ENCODE results near the gene DKK2.

DNA sequence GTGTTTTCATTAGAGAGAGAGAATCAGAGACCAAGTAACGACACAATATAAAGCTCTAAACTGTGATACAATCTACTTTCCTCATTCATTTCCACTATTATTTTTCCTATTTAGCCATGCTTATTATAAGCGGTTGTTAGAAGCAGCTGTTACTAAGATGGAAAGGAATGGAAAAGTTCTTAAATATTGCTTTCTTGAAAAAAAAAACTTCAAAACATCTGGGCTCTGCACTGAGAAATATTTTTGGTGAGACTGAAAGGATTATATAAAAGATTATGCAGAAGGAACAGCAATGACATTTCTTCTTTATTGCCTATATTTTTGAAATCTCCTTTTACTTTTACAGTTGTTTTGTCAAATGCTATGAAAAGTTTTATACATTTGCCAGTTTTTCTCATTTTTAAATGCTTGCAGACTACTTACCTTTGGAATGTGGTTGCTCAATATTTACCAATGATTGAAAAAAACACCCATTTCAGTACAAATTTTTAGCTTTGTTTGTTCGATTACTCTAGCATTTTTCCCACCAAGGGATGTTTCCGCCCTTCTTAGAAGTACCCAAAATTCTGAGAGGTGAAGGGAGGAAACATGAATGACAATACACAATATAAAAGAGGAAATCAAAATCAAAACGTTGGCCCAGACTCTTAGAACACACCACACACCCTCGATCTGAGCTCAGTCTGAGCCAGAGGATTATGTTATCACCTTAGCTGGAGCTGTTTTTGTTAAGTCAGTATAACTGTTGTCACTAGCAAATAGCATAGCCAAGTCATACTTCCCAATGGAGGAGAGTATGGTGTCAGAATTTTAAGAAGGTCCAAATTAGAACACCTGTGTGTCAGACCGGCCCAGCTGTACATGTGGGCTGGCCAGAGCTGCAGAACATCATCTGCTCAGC, 18.4 kb downstream of the DKK2 start:
- TF ChIP-seq, protein P1, sequence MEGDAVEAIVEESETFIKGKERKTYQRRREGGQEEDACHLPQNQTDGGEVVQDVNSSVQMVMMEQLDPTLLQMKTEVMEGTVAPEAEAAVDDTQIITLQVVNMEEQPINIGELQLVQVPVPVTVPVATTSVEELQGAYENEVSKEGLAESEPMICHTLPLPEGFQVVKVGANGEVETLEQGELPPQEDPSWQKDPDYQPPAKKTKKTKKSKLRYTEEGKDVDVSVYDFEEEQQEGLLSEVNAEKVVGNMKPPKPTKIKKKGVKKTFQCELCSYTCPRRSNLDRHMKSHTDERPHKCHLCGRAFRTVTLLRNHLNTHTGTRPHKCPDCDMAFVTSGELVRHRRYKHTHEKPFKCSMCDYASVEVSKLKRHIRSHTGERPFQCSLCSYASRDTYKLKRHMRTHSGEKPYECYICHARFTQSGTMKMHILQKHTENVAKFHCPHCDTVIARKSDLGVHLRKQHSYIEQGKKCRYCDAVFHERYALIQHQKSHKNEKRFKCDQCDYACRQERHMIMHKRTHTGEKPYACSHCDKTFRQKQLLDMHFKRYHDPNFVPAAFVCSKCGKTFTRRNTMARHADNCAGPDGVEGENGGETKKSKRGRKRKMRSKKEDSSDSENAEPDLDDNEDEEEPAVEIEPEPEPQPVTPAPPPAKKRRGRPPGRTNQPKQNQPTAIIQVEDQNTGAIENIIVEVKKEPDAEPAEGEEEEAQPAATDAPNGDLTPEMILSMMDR (IDR thresholded peaks at IDR 0.05; ENCODE audit: insufficient read depth, low read depth, low read length) = no peak
- no peak for TF ChIP-seq EZH2 (IDR thresholded peaks at IDR 0.05; ENCODE audit: insufficient read depth, low read length)

Measured in astrocyte (in vitro differentiated cells and primary cell).